HUDEP-2 (cell line): ENCODE results near the gene AIMP1.
"Not testable (repeated sequence)": the region's sequence is repeated elsewhere in the genome, so short reads cannot be mapped to it uniquely, and the experiment has no call there.

Experiments
- DNase-seq, 76 experiments: peaks; one replicate each; lab custom pipeline; 2025; ENCODE audit not compliant: unreplicated experiment in 76 of 76; lab: John Stamatoyannopoulos, UW

Gene AIMP1

GRCh38 chr4:106306561-106306960 is 9.8 kb upstream of the AIMP1 start:
- no peak for DNase-seq

DNA sequence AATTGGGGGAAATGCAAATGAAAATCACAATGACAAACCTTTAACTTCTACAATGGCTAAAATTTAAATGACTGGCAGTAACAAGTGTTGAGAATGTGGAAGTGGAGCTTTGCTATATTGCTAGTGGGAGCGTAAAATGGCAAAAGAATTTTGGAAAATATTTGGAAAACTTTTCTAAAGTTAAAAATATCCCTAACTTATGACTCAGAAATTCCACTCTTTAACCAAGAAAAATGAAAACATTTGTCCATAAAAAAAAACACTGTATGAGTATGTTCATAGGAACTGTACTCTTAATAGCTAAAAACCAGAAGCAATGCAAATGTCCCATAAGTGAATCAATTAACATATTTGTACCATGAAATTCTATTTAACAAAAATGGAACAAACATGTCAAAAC is 4.0 kb upstream of the AIMP1 start:
- no peak for DNase-seq

DNA sequence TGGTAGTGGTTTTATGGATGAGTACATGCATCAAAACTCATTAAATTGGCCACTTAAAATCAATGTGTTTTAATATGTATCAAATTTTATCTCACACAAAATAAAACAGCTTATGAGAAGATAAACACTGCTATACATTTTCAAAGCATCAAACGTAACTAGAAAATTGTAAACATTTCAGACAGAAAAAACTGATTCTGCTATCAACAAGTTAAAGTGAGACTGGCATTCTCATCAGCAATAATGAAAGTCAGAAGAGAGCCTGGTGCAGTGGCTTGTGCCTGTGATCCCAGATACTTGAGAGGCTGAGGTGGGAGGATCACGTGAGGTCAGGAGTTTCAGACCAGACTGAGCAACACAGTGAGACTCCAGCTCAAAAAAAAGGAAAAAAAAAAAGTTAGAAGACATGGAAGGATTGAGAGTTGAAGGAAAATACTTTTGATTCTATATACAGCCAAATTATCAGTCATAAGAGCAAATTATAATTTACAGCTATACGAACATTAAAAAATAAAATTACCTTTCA is 3.3 kb upstream of the AIMP1 start:
- DNase-seq: no peak

GRCh38 chr4:106314960-106315359 is 1.4 kb upstream of the AIMP1 start:
- no peak for DNase-seq

DNA sequence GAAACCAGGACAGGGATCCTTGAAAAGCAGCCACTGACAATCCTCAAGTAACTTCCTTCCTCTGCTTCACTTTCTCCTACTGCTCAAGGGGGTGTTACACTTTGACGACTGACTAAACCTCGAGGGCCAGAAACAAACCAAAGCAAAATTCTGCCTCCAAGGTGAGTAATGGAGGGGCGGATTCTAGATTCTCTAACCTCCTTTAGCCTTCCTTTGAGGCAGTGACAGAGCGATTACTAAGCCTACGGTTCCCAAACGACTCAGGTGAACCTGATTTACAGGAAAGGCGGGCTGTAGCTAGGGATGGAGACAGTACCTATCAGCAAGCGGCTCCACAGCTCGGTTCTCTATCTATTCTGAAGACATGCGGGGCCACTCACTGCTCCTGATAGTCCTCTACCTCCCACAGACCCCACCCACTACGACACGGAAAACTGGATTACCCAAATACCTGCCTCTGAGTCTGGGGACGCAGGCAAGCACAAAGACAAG is 828 bp upstream of the AIMP1 start:
- DNase-seq: peak in 20 of 76 experiments; percentile 2 to 51 (median 30)

- peak in 7 of 76 experiments; percentile 2 to 47 (median 7) for DNase-seq
Observed at GRCh38 chr4:106316773-106317409, 541 bp downstream of the AIMP1 start.

DNA sequence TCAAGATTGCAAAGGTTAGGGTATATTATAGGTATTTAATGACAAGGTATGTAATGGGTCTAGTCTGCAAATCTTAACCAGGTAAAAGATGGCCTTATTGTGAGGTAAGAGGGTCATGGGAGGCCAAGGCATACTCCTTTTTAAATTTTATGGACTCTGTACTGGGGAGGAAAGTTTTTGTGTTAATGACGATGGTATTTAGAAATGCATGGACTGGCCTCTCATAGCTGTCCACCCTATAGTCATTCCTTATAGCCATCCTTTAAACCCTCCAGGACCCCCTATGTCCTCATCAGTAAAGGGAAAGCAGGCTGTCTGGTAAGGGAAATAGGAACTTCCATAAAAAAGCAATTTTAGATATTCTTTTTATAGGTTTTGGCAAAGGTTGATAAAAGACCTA is 1.5 kb downstream of the AIMP1 start:
- DNase-seq: no peak

GRCh38 chr4:106318511-106318910 is 2.2 kb downstream of the AIMP1 start:
- DNase-seq: no peak

DNA sequence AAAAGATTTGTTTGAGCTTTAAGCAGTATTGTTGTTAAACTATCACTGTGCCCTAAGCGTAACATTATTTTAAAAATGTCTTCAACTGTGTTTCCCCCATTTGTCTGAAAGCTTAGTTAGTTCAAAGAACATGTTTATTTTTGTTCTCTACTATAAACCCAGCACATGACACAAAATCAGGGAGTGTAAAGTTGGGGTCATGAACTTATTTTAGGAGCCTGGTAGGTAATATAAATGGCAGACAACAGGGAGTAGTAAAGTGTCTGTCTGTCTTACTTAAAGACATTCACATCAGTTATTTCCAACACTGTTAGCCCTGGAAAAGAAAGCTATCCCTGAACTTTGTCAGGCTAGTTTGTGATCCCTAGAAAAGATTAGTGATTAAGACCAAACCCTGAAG is 3.9 kb downstream of the AIMP1 start:
- DNase-seq: no peak

GRCh38 chr4:106321168-106321567 is 4.8 kb downstream of the AIMP1 start:
- DNase-seq: not testable (repeated sequence)

- DNase-seq: peak in 49 of 76 experiments; percentile 1 to 67 (median 17)
Observed at GRCh38 chr4:106321814-106322213, 5.5 kb downstream of the AIMP1 start.

DNA sequence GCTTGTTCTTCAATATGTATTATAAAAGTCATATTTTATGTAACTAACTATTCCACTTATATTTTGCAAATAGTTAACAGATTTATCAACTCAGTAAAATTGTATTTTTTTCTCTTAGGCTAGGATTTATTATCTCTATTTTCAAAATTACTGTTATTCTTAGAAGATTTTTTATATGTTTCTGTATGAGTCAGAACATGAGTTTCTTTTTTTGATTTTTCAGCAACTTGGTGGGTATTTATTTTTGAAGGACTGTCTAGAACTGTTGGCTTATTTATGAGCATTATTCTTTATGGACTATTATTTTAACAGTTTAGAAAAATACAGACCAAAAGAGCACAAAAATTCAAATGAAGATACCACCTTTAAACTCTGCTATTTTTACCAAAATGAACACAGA is 6.8 kb downstream of the AIMP1 start:
- no peak for DNase-seq

DNA sequence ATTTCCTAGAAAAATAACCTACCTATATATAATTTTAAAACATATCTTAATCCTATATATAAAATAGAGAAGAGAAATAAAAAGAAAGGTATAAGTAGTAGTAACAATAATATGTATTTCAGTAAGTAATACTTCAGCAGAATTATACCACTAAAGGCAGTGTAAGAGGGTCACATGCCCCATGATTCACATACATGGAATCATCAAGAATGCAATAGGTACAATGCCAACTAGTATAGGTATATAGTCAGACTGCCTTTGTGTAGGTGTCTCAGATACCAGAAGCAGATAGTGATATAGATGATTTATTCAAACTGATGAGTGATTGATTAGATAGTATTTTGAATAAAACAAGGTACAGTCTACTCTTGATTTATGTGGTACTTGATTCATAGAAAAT is 9.4 kb downstream of the AIMP1 start:
- no peak for DNase-seq

DNA sequence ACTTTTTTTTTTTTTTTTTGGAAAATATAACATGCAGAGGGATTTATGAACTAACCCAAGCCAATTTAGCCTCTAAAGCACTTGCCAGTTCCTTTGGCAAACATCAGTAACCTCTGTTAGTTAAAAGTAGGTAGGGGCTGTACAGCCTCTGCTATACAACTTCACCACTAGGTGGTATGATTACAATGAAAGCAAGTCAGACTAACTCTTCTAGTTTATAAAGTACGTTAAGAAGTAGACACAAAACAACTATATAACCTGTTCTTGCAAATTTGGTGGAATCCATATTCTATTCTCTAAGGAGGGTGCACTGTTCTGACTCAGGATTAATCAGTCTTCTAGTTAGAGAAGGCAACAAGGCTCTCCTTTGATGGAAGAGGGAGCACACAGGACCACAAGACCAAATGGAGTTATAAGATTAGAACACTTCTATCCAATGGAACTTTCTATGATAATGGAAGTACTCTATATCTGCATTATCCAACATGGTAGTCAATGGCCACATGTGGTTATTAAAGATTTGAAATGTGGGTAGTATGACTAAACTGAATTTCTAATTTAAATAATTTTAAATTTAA is 12.8 kb downstream of the AIMP1 start:
- peak in 12 of 76 experiments; percentile 1 to 30 (median 10) for DNase-seq

DNA sequence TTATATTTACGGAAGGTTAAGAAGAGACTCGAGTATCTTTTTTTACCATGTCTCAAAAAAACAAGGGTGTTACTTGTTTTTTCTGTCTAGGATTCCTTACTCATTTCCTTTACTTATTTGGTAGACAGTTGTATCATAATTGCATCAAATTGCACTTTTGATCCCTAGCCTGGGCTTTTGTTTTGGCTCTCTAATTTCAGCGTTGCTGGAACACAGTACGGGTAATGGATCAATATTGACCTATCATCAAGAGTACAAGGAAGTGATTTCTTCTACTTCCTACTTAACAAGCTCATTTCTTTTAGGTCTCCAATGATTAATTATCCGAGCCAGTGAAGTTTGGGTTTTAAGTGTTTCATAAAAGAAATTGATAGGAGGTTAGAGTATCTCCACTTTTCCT is 16.8 kb downstream of the AIMP1 start:
- no peak for DNase-seq

DNA sequence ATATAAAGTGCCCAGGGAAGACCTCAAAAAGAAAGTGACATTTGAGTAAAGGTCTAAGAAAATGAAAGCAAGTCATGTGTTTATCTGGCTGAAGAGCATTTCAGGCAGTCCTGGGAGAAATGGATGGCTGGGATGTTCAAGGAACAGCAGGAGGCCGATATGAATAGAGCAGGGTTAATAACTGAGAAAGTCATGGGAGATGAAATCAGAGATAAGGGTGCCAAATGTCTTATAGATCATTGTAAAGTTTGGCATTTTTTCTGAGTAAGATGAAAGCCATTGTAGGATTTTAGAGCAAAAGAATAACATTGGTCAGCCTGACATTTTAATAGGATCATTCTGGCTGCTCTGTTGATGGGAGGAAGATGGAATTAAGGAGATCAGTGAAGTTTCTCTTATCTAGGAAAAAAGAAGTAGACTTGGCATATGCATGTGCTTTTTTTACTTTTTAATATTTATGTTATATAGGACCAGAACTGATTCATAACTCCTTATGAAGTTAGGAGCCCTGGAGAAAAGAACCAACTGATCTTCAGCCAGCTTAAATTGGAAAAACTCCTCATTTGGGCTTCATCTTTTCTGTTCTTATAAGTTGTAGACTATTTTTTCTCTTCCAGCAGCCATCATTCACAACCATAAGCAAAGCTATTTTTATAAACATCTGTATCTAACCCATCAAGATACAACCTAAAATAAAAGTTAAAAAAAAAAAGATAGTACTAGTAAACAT is 18.6 kb downstream of the AIMP1 start:
- no peak for DNase-seq

DNA sequence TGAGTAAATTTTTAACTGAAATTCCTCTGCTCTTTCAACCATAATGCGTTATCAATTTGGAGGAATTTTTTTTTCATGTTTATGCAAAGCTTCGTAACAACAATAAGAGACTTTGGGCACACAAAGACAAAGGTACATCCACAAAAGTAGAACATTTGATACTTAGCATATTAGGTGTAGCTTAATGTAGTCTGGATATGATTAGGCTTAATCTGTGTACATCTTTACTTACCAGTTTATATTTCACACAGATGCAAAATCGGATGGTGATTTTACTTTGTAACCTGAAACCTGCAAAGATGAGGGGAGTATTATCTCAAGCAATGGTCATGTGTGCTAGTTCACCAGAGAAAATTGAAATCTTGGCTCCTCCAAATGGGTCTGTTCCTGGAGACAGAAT is 20.3 kb downstream of the AIMP1 start:
- DNase-seq: no peak

DNA sequence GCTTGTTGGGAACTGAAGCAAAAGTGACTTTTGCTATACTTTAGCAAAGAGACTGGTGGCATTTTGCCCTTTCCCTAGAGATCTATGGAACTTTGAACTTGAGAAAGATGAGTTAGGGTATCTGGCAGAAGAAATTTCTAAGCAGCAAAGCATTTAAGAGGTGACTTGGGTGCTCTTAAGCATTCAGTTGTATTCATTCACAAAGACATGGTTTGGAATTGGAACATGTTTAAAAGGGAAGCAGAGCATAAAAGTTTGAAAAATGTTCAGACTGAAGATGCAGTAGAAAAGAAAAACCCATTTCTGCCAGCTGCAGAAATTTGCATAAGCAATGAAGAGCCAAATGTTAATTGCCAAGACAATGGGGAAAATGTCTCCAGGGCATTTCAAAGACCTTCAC is 21.6 kb downstream of the AIMP1 start:
- DNase-seq: no peak

GRCh38 chr4:106338671-106339070 is 22.3 kb downstream of the AIMP1 start:
- DNase-seq: no peak

GRCh38 chr4:106339431-106339830 is 23.1 kb downstream of the AIMP1 start:
- no peak for DNase-seq

DNA sequence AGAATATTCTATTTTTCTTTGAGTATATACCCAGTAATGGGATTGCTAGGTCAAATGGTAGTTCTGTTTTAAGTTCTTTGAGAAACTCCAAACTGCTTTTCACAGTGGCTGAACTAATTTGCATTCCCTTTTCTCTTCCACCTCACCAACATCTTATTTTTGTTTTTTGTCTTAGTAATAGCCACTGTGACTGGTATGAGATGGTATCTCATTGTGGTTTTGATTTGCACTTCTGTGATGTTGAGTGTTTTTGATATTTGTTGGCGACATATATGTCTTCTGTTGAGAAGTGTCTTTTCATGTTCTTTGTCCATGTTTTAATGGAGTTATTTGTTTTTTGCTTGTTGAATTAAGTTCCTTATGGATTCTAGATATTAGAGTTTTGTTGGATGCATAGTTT is 24.4 kb downstream of the AIMP1 start:
- no peak for DNase-seq
